ENCODE results near the gene OR52D1.

Gene OR52D1

DNA sequence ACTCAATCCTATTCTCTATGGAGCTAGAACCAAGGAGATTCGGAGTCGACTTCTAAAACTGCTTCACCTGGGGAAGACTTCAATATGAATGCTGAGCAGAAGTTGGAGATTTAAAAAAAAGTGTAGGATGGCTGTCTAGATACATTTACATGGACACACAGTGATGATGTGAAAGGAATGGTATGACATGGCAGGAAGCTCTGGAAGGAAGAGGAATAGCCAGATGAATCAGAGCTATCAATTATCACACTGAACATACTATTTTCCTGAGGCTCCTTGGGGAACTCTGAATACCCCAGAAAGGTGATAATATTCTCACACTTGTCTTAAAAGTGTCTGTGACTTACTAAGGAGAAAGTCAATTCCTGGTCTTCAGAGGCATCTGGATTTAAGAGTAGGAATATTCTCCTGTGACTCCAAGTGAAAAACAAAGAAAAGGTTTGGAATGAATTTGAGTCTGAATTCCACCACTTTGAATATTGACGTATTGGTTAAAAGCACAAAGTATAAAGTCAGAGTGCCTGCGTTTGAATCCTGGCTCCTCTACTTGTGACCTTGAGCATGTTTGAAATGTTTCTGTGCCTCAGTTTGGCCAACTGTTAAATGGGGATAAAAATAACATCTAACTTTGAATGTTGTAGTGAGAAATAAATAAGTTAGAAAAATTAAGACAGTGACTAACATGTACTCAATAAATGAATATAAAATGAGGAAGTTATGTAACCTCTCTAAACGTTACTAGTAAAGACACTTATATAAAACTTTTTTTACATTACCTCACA is 1.3 kb downstream of the OR52D1 start:
- DNase-seq = no peak
- Mint-ChIP-seq H3K4me1 (no peaks in the 10 kb centered on the region), H3K36me3 (ENCODE audit: low read depth) (no peaks in the 10 kb centered on the region), H3K4me3 (no peak overlapping the region), H3K9me3 (no peaks in the 10 kb centered on the region), H3K27me3 (ENCODE audit: low read depth, poor library complexity) (no peaks in the 10 kb centered on the region), H3K27ac (no peak overlapping the region)
- TF ChIP-seq, protein P1, sequence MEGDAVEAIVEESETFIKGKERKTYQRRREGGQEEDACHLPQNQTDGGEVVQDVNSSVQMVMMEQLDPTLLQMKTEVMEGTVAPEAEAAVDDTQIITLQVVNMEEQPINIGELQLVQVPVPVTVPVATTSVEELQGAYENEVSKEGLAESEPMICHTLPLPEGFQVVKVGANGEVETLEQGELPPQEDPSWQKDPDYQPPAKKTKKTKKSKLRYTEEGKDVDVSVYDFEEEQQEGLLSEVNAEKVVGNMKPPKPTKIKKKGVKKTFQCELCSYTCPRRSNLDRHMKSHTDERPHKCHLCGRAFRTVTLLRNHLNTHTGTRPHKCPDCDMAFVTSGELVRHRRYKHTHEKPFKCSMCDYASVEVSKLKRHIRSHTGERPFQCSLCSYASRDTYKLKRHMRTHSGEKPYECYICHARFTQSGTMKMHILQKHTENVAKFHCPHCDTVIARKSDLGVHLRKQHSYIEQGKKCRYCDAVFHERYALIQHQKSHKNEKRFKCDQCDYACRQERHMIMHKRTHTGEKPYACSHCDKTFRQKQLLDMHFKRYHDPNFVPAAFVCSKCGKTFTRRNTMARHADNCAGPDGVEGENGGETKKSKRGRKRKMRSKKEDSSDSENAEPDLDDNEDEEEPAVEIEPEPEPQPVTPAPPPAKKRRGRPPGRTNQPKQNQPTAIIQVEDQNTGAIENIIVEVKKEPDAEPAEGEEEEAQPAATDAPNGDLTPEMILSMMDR (IDR thresholded peaks at IDR 0.05) = no peak

DNA sequence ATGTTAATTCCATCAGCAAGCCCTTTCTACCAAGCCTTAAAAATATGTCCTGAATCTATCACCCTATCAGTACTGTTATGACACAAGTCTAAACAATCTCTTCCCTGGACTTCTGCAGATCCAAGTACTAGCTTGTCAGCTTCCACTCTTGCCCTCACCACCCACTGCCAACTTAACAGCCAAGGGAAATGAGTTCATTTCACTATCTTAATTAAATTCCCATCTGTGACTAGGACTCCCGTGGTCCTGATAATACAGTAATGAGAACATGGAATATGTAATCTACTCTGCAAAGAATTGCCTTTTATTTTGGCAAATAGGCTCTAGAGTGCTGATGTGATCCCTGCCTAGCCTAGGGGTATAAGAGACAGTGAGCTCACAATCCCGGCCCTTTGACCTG is 11.2 kb downstream of the OR52D1 start:
- Mint-ChIP-seq H3K9me3 (no peaks in the 10 kb centered on the region), H3K4me1 (no peaks in the 10 kb centered on the region), H3K36me3 (ENCODE audit: low read depth) (no peaks in the 10 kb centered on the region), H3K4me3 (no peak overlapping the region), H3K27ac (no peak overlapping the region), H3K27me3 (ENCODE audit: low read depth, poor library complexity) (peaks cover 14% of the 10 kb centered on the region)
- TF ChIP-seq, protein P1 (IDR thresholded peaks at IDR 0.05) = no peak
- no peak for DNase-seq

DNA sequence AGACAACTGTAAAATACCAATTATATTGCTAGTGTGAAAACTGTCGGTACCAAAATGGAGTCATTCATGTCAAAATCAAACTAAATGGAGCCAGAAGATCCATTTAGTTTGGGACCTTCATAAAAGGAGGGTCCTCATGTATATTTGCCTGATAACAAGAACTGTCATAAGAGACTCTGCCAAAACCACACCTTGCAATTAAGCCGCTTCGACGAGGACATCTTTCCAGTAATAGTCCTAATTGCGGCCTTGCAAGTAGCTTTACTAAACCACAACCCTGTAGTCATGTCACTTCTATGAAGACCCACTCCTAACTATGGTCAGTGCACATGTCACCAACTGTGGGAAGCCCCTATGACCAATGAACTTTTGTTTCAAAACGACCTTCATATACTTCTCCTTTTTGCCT is 11.9 kb downstream of the OR52D1 start:
- TF ChIP-seq, protein P1 (IDR thresholded peaks at IDR 0.05) = no peak
- Mint-ChIP-seq H3K9me3 (no peaks in the 10 kb centered on the region), H3K27ac (no peak overlapping the region), H3K36me3 (ENCODE audit: low read depth) (no peaks in the 10 kb centered on the region), H3K27me3 (ENCODE audit: low read depth, poor library complexity) (peaks cover 15% of the 10 kb centered on the region), H3K4me1 (no peaks in the 10 kb centered on the region), H3K4me3 (no peak overlapping the region)
- DNase-seq = no peak

DNA sequence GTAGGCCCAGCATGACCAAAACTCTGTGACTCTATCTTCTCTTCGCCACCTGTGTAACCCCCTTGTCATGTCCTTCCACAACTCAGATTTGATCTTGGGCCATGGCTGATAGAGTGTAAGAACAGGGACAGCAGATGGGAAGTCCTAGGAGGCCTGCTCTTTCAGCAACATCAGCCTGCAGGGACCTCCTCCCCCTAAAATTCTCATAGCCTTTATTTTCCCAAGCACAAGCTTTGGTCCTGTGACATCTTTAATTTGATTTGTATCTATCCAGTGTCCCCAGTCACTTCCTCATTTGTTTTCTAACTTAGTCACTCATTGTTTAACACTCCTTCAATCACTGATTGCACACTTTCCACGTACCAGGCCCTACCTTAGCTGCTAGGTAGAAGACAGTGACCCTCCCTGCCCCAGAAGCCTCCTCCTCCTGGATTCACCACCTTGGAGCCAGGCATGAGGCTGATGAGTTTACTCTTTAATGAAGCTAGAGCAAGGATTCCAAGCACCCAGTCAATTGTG is 16.0 kb downstream of the OR52D1 start:
- Mint-ChIP-seq H3K36me3 (ENCODE audit: low read depth) (no peaks in the 10 kb centered on the region), H3K4me1 (no peaks in the 10 kb centered on the region), H3K4me3 (no peak overlapping the region), H3K9me3 (no peaks in the 10 kb centered on the region), H3K27me3 (ENCODE audit: low read depth, poor library complexity) (peaks cover 5% of the 10 kb centered on the region), H3K27ac (peak overlapping the region; percentile 34)
- DNase-seq = no peak
- TF ChIP-seq, protein P1 (IDR thresholded peaks at IDR 0.05) = no peak

DNA sequence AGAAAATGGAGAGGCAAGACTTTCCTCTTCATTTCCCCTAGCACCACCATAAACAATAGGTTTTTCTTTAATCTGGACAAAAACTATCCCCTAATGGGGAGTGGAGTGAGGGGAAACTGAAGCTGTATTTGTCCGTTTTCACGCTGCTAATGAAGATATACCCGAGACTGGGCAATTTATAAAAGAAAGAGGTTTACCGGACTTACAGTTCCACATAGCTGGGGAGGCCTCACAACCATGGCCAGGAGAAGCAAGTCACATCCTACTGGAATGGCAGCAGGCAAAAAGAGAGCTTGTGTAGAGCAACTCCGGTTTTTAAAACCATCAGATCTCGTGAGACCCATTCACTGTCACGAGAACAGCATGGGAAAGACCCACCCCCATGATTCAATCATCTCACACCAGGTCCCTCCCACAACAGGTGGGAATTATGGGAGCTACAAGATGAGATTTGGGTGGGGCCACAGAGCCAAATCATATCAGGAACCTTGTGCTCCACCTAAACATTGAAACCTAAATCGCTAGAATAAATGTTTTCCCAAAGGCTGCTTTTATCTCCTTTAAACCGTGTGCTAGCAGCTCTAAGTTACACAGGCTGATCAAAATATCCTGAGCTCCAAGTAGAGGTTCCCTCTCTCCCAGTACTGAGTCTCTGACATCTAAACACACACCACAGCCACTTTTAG is 17.0 kb downstream of the OR52D1 start:
- no peak for DNase-seq
- H3K9me3 Mint-ChIP-seq = no peaks in the 10 kb centered on the region
- H3K27ac Mint-ChIP-seq = no peak overlapping the region
- H3K4me3 Mint-ChIP-seq = no peak overlapping the region
- TF ChIP-seq, protein P1 (IDR thresholded peaks at IDR 0.05) = no peak
- H3K27me3 Mint-ChIP-seq (ENCODE audit: low read depth, poor library complexity) = peaks cover 5% of the 10 kb centered on the region
- no peaks in the 10 kb centered on the region for H3K36me3 Mint-ChIP-seq (ENCODE audit: low read depth)
- H3K4me1 Mint-ChIP-seq = no peaks in the 10 kb centered on the region

Data from nephron progenitor cell (in vitro differentiated cells).